Sciatic nerve (tissue), 2 donors: ENCODE results near the gene RIPOR3. TPM values are rescaled to one million over a fixed set of nuclear protein-coding genes. Genes with fewer than 3 reads are reported as not detected.

Source experiments
- ATAC-seq: fragments of 200-7000 bp; cut with Tn5 transposase; one replicate; pipeline ENCODE4 v1.9.1; 2020; ENCODE audit warnings: mild to moderate bottlenecking, moderate library complexity
- DNase-seq: peaks from one replicate; pipeline ENCODE4 v3.0.0-alpha.2; 2020; ENCODE audit warnings: low spot score
- intact Hi-C: fragments of 100-400 bp; cut with DNase I; formaldehyde crosslinking; loops from one replicate; pipeline ENCODE4 v1.14.2; 2022
- total RNA-seq: library from RNA; stranded (reverse); fragmentation: NEBNext Ultra II Directional; extraction: Animal tissue kit (Norgen Biotek cat#: 25700); gene quantifications from one replicate; pipeline ENCODE4 v1.2.1, GENCODE V29; 2021
- donor health status: DM: no; HTN: no; CAD: no.
- donor health status: DM: no; HTN: no; CAD: no.

The RIPOR3 gene
- total RNA-seq, 1 donor from 2014 or later, result 26.3 TPM

GRCh38 chr20:50585678-50586077 lies 105.7 kb downstream of the RIPOR3 start:
- intact Hi-C loops, result loop anchor here (10.0 kb wide), 1 partner anchor 111 kb away; no protein-coding TSS in a partner anchor
- no peak for ATAC-seq

GRCh38 chr20:50585214-50585613 lies 106.1 kb downstream of the RIPOR3 start:
- ATAC-seq (no peak), DNase-seq (no peak)
- intact Hi-C loops, result loop anchor here (10.0 kb wide), 1 partner anchor 110 kb away; no protein-coding TSS in a partner anchor

More at GRCh38 chr20:50585678-50586077, 105.7 kb downstream of the RIPOR3 start:
- no peak for DNase-seq

GRCh38 chr20:50584687-50585086 lies 106.7 kb downstream of the RIPOR3 start:
- no peak for ATAC-seq
- intact Hi-C loops, result loop anchor here (10.0 kb wide), 1 partner anchor 110 kb away; no protein-coding TSS in a partner anchor
- DNase-seq, result no peak

GRCh38 chr20:50583442-50584150 lies 107.7 kb downstream of the RIPOR3 start:
- no peak for DNase-seq
- intact Hi-C loops, result loop anchor here (10.0 kb wide), 1 partner anchor 109 kb away; no protein-coding TSS in a partner anchor
- ATAC-seq, result no peak

- DNase-seq, result no peak
- no peak for ATAC-seq
- intact Hi-C loops, result loop anchor here (10.0 kb wide), 1 partner anchor 108 kb away; no protein-coding TSS in a partner anchor
Observed at GRCh38 chr20:50582591-50583234, 108.6 kb downstream of the RIPOR3 start.

- DNase-seq (no peak), ATAC-seq (no peak)
- intact Hi-C loops, result loop anchor here (10.0 kb wide), 1 partner anchor 107 kb away; no protein-coding TSS in a partner anchor
Observed at GRCh38 chr20:50582092-50582491, 109.2 kb downstream of the RIPOR3 start.

GRCh38 chr20:50580842-50581544 lies 110.3 kb downstream of the RIPOR3 start:
- peak; percentile 23 for ATAC-seq
- DNase-seq, result peak; percentile 62
- intact Hi-C loops, result loop anchor here (10.0 kb wide), 1 partner anchor 106 kb away; no protein-coding TSS in a partner anchor

- intact Hi-C loops, result loop anchor here (10.0 kb wide), 1 partner anchor 105 kb away; no protein-coding TSS in a partner anchor
- DNase-seq (peak; percentile 85), ATAC-seq (peak; percentile 79)
Observed at GRCh38 chr20:50580016-50580747, 111.2 kb downstream of the RIPOR3 start.

- no peak for ATAC-seq
- DNase-seq, result peak; percentile 49
- intact Hi-C loops, result loop anchor here (5.0 kb wide), 1 partner anchor 392 kb away; no protein-coding TSS in a partner anchor
Observed at GRCh38 chr20:50579511-50579910, 111.8 kb downstream of the RIPOR3 start.

- intact Hi-C loops, result loop anchor here (5.0 kb wide), 1 partner anchor 391 kb away; no protein-coding TSS in a partner anchor
- DNase-seq (peak; percentile 32), ATAC-seq (no peak)
Observed at GRCh38 chr20:50578778-50579165, 112.6 kb downstream of the RIPOR3 start.

- ATAC-seq, result no peak
- intact Hi-C loops, result loop anchor here (5.0 kb wide), 1 partner anchor 391 kb away; no protein-coding TSS in a partner anchor
- peak; percentile 43 for DNase-seq
Observed at GRCh38 chr20:50578061-50578777, 113.1 kb downstream of the RIPOR3 start.

- ATAC-seq (no peak), DNase-seq (no peak)
- intact Hi-C loops, result loop anchor here (5.0 kb wide), 1 partner anchor 390 kb away; no protein-coding TSS in a partner anchor
Observed at GRCh38 chr20:50577175-50578018, 113.9 kb downstream of the RIPOR3 start.

- DNase-seq (peak; percentile 81), ATAC-seq (peak; percentile 74)
- intact Hi-C loops, result loop anchor here (5.0 kb wide), 1 partner anchor 389 kb away; no protein-coding TSS in a partner anchor
Observed at GRCh38 chr20:50575865-50576720, 115.2 kb downstream of the RIPOR3 start.

- DNase-seq (no peak), ATAC-seq (no peak)
- intact Hi-C loops, result no loop called here
Observed at GRCh38 chr20:50574586-50574985, 116.8 kb downstream of the RIPOR3 start.

GRCh38 chr20:50574108-50574507 lies 117.2 kb downstream of the RIPOR3 start:
- ATAC-seq, result no peak
- intact Hi-C loops, result no loop called here

More at GRCh38 chr20:50574108-50574507, 117.2 kb downstream of the RIPOR3 start:
- no peak for DNase-seq
